Heart right ventricle (tissue), 16 donors: ENCODE data around the gene JADE2. TPM values are rescaled to one million over a fixed set of nuclear protein-coding genes. Genes with fewer than 3 reads are reported as not detected.
"Not testable (repeated sequence)": the region's sequence is repeated elsewhere in the genome, so short reads cannot be mapped to it uniquely, and the experiment has no call there.

Experiments used
- ATAC-seq, 8 donors: fragments of 200-7000 bp; cut with Tn5 transposase; one replicate each; pipeline ENCODE4 v1.9.1; 2020; ENCODE audit warnings: mild to moderate bottlenecking in 8 of 8, moderate library complexity in 8 of 8, moderate number of reproducible peaks in 1 of 8
- DNase-seq, 2 donors: peaks; one replicate each; pipeline ENCODE4 v3.0.0-alpha.2; 2020
- H3K27ac ChIP-seq, 10 donors: fragments of 200-600 bp; sonication (generic) in 2 of 10; one replicate each; pipeline versions ENCODE4 v1.5.0 to v1.8.0; 2020 to 2022; ENCODE audit warnings: mild to moderate bottlenecking in 3 of 10
- H3K27me3 ChIP-seq, 7 donors: fragments of 200-600 bp; one replicate each; pipeline ENCODE4 v1.8.0; 2021 to 2022; ENCODE audit warnings: mild to moderate bottlenecking in 2 of 7
- H3K36me3 ChIP-seq, 9 donors: fragments of 200-600 bp; sonication (generic) in 1 of 9; one replicate each; pipeline versions ENCODE4 v1.5.0 to v1.8.0; 2020 to 2022; ENCODE audit warnings: mild to moderate bottlenecking in 2 of 9
- H3K4me1 ChIP-seq, 9 donors: fragments of 200-600 bp; sonication (generic) in 1 of 9; one replicate each; pipeline versions ENCODE4 v1.5.0 to v1.8.0; 2020 to 2022; ENCODE audit warnings: mild to moderate bottlenecking in 4 of 9
- H3K4me3 ChIP-seq, 10 donors: fragments of 200-600 bp; sonication (generic) in 2 of 10; one replicate each; pipeline versions ENCODE4 v1.5.0 to v1.8.0; 2020 to 2022; ENCODE audit warnings: mild to moderate bottlenecking in 7 of 10, moderate library complexity in 2 of 10
- H3K9me3 ChIP-seq, 11 donors: fragments of 200-600 bp in 10 of 11; sonication (generic) in 2 of 11; one replicate each; pipeline versions ENCODE4 v1.5.0 to v1.8.0; 2013 to 2022; ENCODE audit warnings: mild to moderate bottlenecking in 2 of 11, control low read depth in 1 of 11, moderate library complexity in 1 of 11
- WGBS, 2 donors: extraction: QIAGEN DNeasy Blood & Tissue Kit; methylation state at CpG; one replicate each; pipeline ENCODE4 v1.1.7; 2013; ENCODE audit warnings: inconsistent platforms in 1 of 2; 5-methylcytosine and 5-hydroxymethylcytosine counted together
- intact Hi-C, 10 donors: fragments of 100-400 bp; cut with DNase I; formaldehyde crosslinking; loops; one replicate each; pipeline versions ENCODE4 v1.11.1 to v1.14.2; 2022
- polyA plus RNA-seq, 2 donors: library from polyadenylated mRNA; stranded (reverse); fragments of 200-250 nt; gene quantifications; one replicate each; pipeline ENCODE4 v1.2.3, GENCODE V29; 2013
- total RNA-seq, 10 donors: library from RNA; stranded (reverse); fragmentation: NEBNext Ultra II Directional in 3 of 10; extraction: Animal tissue kit (Norgen Biotek cat#: 25700) in 3 of 10; gene quantifications; one replicate each; pipeline versions ENCODE4 v1.2.1 to v1.2.4, GENCODE V29; 2021 to 2023
- TF ChIP-seq, protein P1 (sequence below), 9 donors: fragments of 200-600 bp; sonication (generic) in 2 of 9; IDR thresholded peaks; one replicate each; pipeline versions ENCODE4 v1.5.0 to v1.8.0; 2021 to 2022; ENCODE audit warnings: antibody characterized with exemption in 9 of 9, mild to moderate bottlenecking in 5 of 9, moderate library complexity in 1 of 9
- donor health status: Arrhythmogenic right ventricular cardiomyopathy.
- donor health status: ischemic (EF 13 %, LVEDD 7.1; RV severe dilation, severe dysfunction).
- donor health status: healthy with polysubstance abuse.
- donor health status: DM: no; HTN: yes; CAD: no.
- donor health status: DM: no; HTN: no; CAD: no.
- donor health status: ischemic (EF 25% LVEDD 6.9; RV normal size, moderate dysfunction).
- donor health status: ischemic (EF 25% LVEDD 5.7; RV mildly dilated, moderate dysfunction).
- donor health status: healthy.
- donor health status: DM: yes; HTN: yes; CAD: no.
- donor health status: Ischemic cardiomyopathy.
- donor health status: ischemic (EF 35%, LVEDD 5.7; RV mildly dilated, moderate dysfunction).
- donor health status: nonischemic (EF 11% LVEDD 7.7; RV severe dilation, severe dysfunction).
- donor health status: DM: yes; HTN: yes; CAD: no.
- donor health status: PGD.
- donor health status: ischemic (EF 29% LVEDD 5.4; RV normal size, mild dysfunction).
- donor health status: nonischemic (EF 23%, LVEDD 6.1; RV moderate dilation, normal function).

The JADE2 gene
- total and polyA plus RNA-seq, 12 donors, result 5.4 to 38.5 (median 23.9) TPM

GRCh38 chr5:134554319-134555222, 29.1 kb downstream of the JADE2 start:
- Histone ChIP-seq H3K36me3 (peaks cover 0 to 54% (median 3%) of the 10 kb centered on the region in 9 donors), H3K9me3 (no peaks in the 10 kb centered on the region), H3K4me1 (peaks cover 31 to 76% (median 67%) of the 10 kb centered on the region in 9 donors), H3K4me3 (no peak overlapping the region), H3K27me3 (no peaks in the 10 kb centered on the region), H3K27ac (peak overlapping the region; percentile 56 to 95 (median 83))
- TF ChIP-seq, protein P1, sequence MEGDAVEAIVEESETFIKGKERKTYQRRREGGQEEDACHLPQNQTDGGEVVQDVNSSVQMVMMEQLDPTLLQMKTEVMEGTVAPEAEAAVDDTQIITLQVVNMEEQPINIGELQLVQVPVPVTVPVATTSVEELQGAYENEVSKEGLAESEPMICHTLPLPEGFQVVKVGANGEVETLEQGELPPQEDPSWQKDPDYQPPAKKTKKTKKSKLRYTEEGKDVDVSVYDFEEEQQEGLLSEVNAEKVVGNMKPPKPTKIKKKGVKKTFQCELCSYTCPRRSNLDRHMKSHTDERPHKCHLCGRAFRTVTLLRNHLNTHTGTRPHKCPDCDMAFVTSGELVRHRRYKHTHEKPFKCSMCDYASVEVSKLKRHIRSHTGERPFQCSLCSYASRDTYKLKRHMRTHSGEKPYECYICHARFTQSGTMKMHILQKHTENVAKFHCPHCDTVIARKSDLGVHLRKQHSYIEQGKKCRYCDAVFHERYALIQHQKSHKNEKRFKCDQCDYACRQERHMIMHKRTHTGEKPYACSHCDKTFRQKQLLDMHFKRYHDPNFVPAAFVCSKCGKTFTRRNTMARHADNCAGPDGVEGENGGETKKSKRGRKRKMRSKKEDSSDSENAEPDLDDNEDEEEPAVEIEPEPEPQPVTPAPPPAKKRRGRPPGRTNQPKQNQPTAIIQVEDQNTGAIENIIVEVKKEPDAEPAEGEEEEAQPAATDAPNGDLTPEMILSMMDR (IDR thresholded peaks at IDR 0.05), result no peak
- 17 to 21% methylated on average over 15 of the region's 15 CpGs for WGBS, 2 donors
- intact Hi-C loops, result no loop called here
- DNase-seq, result peak; percentile 72 to 75
- peak; percentile 47 to 91 (median 83) for ATAC-seq

- Histone ChIP-seq H3K4me3 (no peak overlapping the region), H3K36me3 (peaks cover 0 to 55% (median 11%) of the 10 kb centered on the region in 9 donors), H3K27ac (peak overlapping the region; percentile 53 to 95 (median 83)), H3K4me1 (peaks cover 31 to 73% (median 65%) of the 10 kb centered on the region in 9 donors), H3K9me3 (no peaks in the 10 kb centered on the region), H3K27me3 (no peaks in the 10 kb centered on the region)
- TF ChIP-seq, protein P1 (IDR thresholded peaks at IDR 0.05), result no peak
- DNase-seq, result no peak
- intact Hi-C loops, result no loop called here
- WGBS, 2 donors, result 69 to 77% methylated on average over 7 of the region's 7 CpGs
- peak in 1 of 8 donors; percentile 2 for ATAC-seq
Observed at GRCh38 chr5:134555223-134555889, 29.9 kb downstream of the JADE2 start.

- TF ChIP-seq, protein P1 (IDR thresholded peaks at IDR 0.05), result no peak
- Histone ChIP-seq H3K4me3 (no peak overlapping the region), H3K27ac (peak overlapping the region in 9 of 10 donors; percentile 69 to 95 (median 83)), H3K9me3 (no peaks in the 10 kb centered on the region), H3K4me1 (peaks cover 29 to 67% (median 60%) of the 10 kb centered on the region in 9 donors), H3K36me3 (peaks cover 0 to 59% (median 16%) of the 10 kb centered on the region in 9 donors), H3K27me3 (no peaks in the 10 kb centered on the region)
- DNase-seq (no peak), ATAC-seq (peak in 2 of 8 donors; percentile 3 to 7)
- intact Hi-C loops, result no loop called here
- WGBS, 2 donors, result 53 to 57% methylated on average over 11 of the region's 11 CpGs
Observed at GRCh38 chr5:134555890-134556311, 30.4 kb downstream of the JADE2 start.

DNA sequence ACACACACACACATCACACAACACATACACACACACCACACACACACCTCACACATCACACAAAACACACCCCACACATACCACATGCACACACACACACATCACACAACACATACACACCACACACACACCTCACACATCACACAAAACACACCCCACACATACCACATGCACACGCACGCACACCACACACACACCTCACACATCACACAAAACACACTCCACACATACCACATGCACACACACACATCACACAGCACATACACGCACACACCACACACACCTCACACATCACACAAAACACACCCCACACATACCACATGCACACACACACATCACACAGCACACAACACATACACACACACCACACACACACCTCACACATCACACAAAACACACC, 31.1 kb downstream of the JADE2 start:
- Histone ChIP-seq H3K36me3 (peaks cover 0 to 63% (median 21%) of the 10 kb centered on the region in 9 donors), H3K4me1 (peaks cover 26 to 66% (median 59%) of the 10 kb centered on the region in 9 donors)
- H3K27ac ChIP-seq, H3K27me3 ChIP-seq, H3K9me3 ChIP-seq, ATAC-seq, DNase-seq, intact Hi-C loops, H3K4me3 ChIP-seq: not testable (repeated sequence)
- 92 to 99% methylated on average over 3 of the region's 3 CpGs for WGBS, 2 donors
